ENCODE measurements around the gene ZNF628. TPM values are rescaled to one million over a fixed set of nuclear protein-coding genes. Genes with fewer than 3 reads are reported as not detected.

The ZNF628 gene
- polyA plus RNA-seq, 3 donors = 0.50 to 3.1 TPM; not detected in 1

- no peak overlapping the region for H3K27ac Mint-ChIP-seq
- H3K27me3 Mint-ChIP-seq (ENCODE audit: low read depth in 3 of 3) = peaks cover 41 to 80% (median 60%) of the 10 kb centered on the region in 3 donors
- Histone ChIP-seq H3K4me1 (ENCODE audit: control insufficient read depth in 1 of 2, insufficient read depth in 2 of 2, low read length in 2 of 2) (peaks cover 21 to 24% of the 10 kb centered on the region in 2 donors), H3K79me2 (ENCODE audit: insufficient read depth, low read length) (no peaks in the 10 kb centered on the region), H3K9me3 (replicated peaks in 1 of 2; ENCODE audit: control insufficient read depth in 1 of 2, insufficient read depth in 1 of 2, low read length in 2 of 2) (peaks cover 0 to 22% of the 10 kb centered on the region in 2 donors), H4K20me1 (ENCODE audit: insufficient read depth, low read length) (no peaks in the 10 kb centered on the region), H3K27ac (ENCODE audit: low read depth in 1 of 2, low read length in 2 of 2) (no peak overlapping the region), H3K4me3 (replicated peaks in 1 of 3; ENCODE audit: low read depth in 2 of 3, low read length in 3 of 3) (no peak overlapping the region), H3K36me3 (replicated peaks in 1 of 2; ENCODE audit: control insufficient read depth in 1 of 2, insufficient read depth in 2 of 2, low read length in 2 of 2) (no peaks in the 10 kb centered on the region), H2AFZ (ENCODE audit: insufficient read depth, low read depth, low read length, poor library complexity, severe bottlenecking) (no peak overlapping the region), H3K9ac (ENCODE audit: insufficient read depth, low read length, poor library complexity, severe bottlenecking) (no peak overlapping the region), H3K27me3 (ENCODE audit: control insufficient read depth in 2 of 2, insufficient read depth in 2 of 2, low read length in 2 of 2) (peaks cover 26 to 74% of the 10 kb centered on the region in 2 donors), H3K4me2 (replicated peaks; ENCODE audit: extremely low read depth, low read length, poor library complexity, severe bottlenecking) (no peak overlapping the region)
- peaks cover 0 to 38% (median 13%) of the 10 kb centered on the region in 7 donors for H3K9me3 Mint-ChIP-seq
- peaks cover 21% of the 10 kb centered on the region for H3K4me1 Mint-ChIP-seq
- peaks cover 5 to 12% of the 10 kb centered on the region in 2 donors for H3K36me3 Mint-ChIP-seq
- WGBS (ENCODE audit: insufficient coverage) = under 1% methylated on average over 65 of the region's 72 CpGs
- TF ChIP-seq CTCF (IDR thresholded peaks at IDR 0.05) = no peak
- no peak for DNase-seq
- peak overlapping the region in 1 of 2 donors; percentile 74 for H3K4me3 Mint-ChIP-seq
- intact Hi-C loops (cut with micrococcal nuclease) = no loop called here
These were observed 34.0 kb upstream of the ZNF628 start for GRCh38 chr19:55442372-55442961.

GRCh38 chr19:55443045-55443823 lies 33.2 kb upstream of the ZNF628 start, which contains the start of gene SHISA7:
SHISA7 (minus strand) TSS chr19:55443300; CDS start chr19:55442863, 437 bp downstream.
- H3K4me2 ChIP-seq (replicated peaks; ENCODE audit: extremely low read depth, low read length, poor library complexity, severe bottlenecking) = no peak within 1 kb of the TSS
- H3K27me3 ChIP-seq (ENCODE audit: control insufficient read depth in 2 of 2, insufficient read depth in 2 of 2, low read length in 2 of 2) = peaks cover 26 to 76% of the 10 kb centered on the region in 2 donors
- Mint-ChIP-seq H3K4me3 (peak within 1 kb of the TSS in 1 of 2 donors; percentile 74), H3K27me3 (ENCODE audit: low read depth in 3 of 3) (peaks cover 39 to 76% (median 60%) of the 10 kb centered on the region in 3 donors), H3K4me1 (peaks cover 21% of the 10 kb centered on the region), H3K36me3 (peaks cover 5 to 12% of the 10 kb centered on the region in 2 donors), H3K9me3 (peaks cover 0 to 38% (median 13%) of the 10 kb centered on the region in 7 donors), H3K27ac (no peak within 1 kb of the TSS)
- H3K27ac ChIP-seq (ENCODE audit: low read depth in 1 of 2, low read length in 2 of 2) = no peak within 1 kb of the TSS
- H3K36me3 ChIP-seq (replicated peaks in 1 of 2; ENCODE audit: control insufficient read depth in 1 of 2, insufficient read depth in 2 of 2, low read length in 2 of 2) = no peaks in the 10 kb centered on the region
- no peak for TF ChIP-seq CTCF (IDR thresholded peaks at IDR 0.05)
- H3K4me3 ChIP-seq (replicated peaks in 1 of 3; ENCODE audit: low read depth in 2 of 3, low read length in 3 of 3) = no peak within 1 kb of the TSS
- intact Hi-C loops (cut with micrococcal nuclease) = no loop called here
- peaks cover 0 to 22% of the 10 kb centered on the region in 2 donors for H3K9me3 ChIP-seq (replicated peaks in 1 of 2; ENCODE audit: control insufficient read depth in 1 of 2, insufficient read depth in 1 of 2, low read length in 2 of 2)
- H2AFZ ChIP-seq (ENCODE audit: insufficient read depth, low read depth, low read length, poor library complexity, severe bottlenecking) = no peak within 1 kb of the TSS
- H3K79me2 ChIP-seq (ENCODE audit: insufficient read depth, low read length) = no peaks in the 10 kb centered on the region
- peaks cover 21 to 24% of the 10 kb centered on the region in 2 donors for H3K4me1 ChIP-seq (ENCODE audit: control insufficient read depth in 1 of 2, insufficient read depth in 2 of 2, low read length in 2 of 2)
- DNase-seq = no peak
- H4K20me1 ChIP-seq (ENCODE audit: insufficient read depth, low read length) = no peaks in the 10 kb centered on the region
- H3K9ac ChIP-seq (ENCODE audit: insufficient read depth, low read length, poor library complexity, severe bottlenecking) = no peak within 1 kb of the TSS
- 2% methylated on average over 33 of the region's 43 CpGs for WGBS (ENCODE audit: insufficient coverage)
